Amniotic stem cell (primary cell): ENCODE measurements around the gene CREB3L2.
"Not testable (repeated sequence)": the region's sequence is repeated elsewhere in the genome, so short reads cannot be mapped to it uniquely, and the experiment has no call there.

Experiments used
- DNase-seq: peaks from one replicate; lab custom pipeline; 2025; lab: John Stamatoyannopoulos, UW

Gene CREB3L2, protein sequence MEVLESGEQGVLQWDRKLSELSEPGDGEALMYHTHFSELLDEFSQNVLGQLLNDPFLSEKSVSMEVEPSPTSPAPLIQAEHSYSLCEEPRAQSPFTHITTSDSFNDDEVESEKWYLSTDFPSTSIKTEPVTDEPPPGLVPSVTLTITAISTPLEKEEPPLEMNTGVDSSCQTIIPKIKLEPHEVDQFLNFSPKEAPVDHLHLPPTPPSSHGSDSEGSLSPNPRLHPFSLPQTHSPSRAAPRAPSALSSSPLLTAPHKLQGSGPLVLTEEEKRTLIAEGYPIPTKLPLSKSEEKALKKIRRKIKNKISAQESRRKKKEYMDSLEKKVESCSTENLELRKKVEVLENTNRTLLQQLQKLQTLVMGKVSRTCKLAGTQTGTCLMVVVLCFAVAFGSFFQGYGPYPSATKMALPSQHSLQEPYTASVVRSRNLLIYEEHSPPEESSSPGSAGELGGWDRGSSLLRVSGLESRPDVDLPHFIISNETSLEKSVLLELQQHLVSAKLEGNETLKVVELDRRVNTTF

DNA sequence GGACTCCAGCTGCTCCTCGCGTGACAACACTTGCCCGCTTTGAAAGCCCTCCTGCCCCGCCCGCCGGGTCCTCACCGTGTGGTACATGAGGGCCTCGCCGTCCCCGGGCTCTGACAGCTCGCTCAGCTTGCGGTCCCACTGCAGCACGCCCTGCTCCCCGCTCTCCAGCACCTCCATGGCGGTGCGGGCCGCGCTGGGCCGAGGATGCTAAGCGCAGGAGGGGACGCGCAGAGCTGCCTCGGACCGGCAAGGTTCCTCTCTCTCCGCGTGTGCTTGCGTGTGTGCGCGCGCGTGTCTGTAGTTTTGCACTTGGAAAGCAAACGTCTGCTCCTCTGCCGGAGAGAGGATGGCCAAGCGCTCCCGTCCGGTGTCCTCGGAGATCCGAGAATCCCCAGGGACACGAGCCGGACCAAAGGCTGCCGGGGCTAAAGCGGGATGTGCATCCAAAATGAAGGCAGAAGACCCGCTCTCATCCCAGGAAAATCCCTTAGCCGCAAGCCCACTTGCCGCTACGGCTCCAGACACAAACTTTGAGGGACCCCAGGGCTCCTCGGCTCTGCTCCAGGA is at the start of gene CREB3L2:
CREB3L2 (minus strand) TSS at position 558 of the 567 bp plus-strand sequence; CDS start at position 177, 381 bp downstream.
- no peak for DNase-seq

GRCh38 chr7:138049505-138050116 is 47.7 kb upstream of the CREB3L2 start:
- DNase-seq: no peak

GRCh38 chr7:138047907-138048306 is 46.0 kb upstream of the CREB3L2 start:
- no peak for DNase-seq

- DNase-seq: no peak
Measured at GRCh38 chr7:138044897-138045296, 43.0 kb upstream of the CREB3L2 start.

GRCh38 chr7:138040063-138040462 is 38.2 kb upstream of the CREB3L2 start:
- DNase-seq: not testable (repeated sequence)

- no peak for DNase-seq
Measured at GRCh38 chr7:138036135-138036534, 34.2 kb upstream of the CREB3L2 start.

- DNase-seq: no peak
Measured at GRCh38 chr7:138033241-138033640, 31.4 kb upstream of the CREB3L2 start.

DNA sequence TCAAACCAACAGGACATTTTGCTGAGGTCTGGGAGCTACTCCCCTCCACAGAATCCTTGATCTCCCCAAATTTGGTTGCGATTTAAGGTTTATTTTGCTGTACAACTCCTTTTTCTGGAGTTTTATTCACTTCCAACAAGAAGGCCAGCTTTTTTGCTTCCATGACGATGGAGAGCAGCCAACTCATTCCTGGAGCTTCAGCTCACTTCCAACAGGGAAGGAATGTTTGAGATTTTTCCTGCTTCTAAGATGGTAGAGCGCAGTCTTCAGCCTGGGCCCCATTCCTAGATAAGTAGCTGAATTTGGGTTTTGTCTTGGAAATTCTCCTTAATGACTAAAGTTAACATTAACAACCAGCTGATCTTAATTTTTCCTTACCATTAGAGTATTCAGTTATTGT is 30.9 kb upstream of the CREB3L2 start:
- DNase-seq: no peak

- DNase-seq: no peak
Measured at GRCh38 chr7:138032186-138032585, 30.3 kb upstream of the CREB3L2 start.

DNA sequence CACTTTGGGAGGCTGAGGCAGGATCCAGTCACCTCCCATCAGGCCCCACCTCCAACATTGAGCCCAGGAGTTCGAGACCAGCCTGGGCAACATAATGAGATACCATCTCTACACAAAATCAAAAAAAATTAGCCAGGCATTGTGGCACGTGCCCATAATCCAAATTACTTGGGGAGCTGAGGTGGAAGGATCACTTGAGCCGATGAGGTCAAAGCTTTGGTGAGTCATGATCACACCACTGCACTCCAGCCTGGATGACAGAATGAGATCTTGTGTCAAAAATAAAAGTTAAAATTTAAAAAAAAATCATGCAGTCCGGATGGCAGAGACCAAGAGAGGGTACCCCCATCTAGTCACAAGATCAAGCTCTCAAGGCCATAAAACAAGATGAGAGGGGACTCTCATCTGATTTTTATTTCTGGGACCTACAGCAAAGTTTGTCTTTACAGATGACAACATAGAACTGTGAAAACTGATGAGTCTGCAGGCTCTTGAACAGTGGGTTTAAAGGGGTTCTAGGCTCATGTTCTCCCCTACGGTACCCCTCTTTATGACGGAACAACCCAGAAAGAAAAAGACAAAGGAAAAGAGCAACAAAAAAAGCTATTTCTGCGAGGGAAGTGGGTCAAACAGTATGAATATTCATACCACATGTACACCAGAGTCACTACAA is 28.9 kb upstream of the CREB3L2 start:
- no peak for DNase-seq

GRCh38 chr7:138029941-138030340 is 28.1 kb upstream of the CREB3L2 start:
- DNase-seq: no peak

GRCh38 chr7:138029126-138029525 is 27.2 kb upstream of the CREB3L2 start:
- DNase-seq: no peak

GRCh38 chr7:138027100-138027499 is 25.2 kb upstream of the CREB3L2 start:
- no peak for DNase-seq

DNA sequence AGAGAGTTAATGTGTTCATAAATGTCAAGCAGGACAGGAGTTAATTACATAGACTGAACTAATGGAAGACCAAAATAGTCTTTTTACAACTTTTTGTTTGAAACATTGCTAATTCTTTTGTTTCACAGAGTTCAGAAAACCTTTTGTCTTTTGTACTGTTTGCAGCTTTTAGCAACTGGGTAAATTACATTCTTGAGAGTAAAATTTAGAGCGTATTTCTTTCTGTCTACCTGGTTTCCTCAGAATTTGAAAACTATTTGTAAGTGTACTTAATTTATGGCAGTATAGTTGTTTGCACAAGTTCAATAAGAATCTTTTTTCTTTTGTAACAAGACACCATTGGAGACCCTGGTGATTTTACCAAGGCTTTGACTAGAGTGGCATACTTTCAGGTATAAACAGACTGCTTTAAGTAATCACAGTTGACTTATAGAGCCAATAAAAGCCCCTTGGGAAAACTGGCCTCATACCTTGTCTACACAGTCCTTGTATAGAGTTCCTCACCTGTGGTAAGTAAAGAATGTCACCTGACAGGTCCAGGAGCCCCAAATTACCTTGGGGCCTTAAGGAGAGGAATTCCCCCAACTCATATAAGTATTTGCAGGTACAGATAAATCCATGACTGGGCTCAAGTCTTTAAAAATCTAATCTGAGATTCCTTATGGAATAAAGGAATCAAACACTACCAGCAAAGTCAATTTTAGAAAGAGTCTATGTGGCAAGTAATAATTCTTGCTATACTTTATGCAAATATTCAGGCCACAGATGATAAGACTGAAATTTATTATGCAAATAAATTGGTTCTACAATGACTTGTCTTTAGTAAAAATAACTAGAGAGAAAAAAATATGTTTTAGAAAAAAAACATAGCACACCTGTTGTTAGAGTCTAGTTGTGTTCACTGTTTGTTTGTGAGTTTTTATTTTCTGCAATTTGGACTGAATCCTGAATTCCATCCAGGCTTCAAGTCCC is 23.6 kb upstream of the CREB3L2 start:
- no peak for DNase-seq

DNA sequence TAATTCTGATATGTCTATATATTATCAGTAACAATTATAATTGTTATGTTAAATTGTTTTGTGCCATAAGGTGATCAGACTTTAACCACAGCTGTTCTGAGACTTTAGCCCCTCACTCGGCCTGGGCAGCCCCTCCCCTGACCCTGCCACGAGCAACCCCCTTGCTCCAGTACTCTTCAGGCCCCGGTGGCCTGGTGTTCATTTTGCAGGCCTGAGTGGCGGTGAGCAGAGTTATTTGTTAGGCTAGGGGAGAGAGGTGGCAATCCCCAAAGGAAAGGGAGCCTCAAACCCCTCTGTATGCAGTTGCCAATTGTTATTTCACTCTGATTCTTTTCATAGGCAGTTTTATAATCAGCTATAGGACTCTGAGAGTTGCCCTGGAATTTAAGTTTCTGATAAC is 22.9 kb upstream of the CREB3L2 start:
- no peak for DNase-seq

- no peak for DNase-seq
Measured at GRCh38 chr7:138024343-138024691, 22.4 kb upstream of the CREB3L2 start.

DNA sequence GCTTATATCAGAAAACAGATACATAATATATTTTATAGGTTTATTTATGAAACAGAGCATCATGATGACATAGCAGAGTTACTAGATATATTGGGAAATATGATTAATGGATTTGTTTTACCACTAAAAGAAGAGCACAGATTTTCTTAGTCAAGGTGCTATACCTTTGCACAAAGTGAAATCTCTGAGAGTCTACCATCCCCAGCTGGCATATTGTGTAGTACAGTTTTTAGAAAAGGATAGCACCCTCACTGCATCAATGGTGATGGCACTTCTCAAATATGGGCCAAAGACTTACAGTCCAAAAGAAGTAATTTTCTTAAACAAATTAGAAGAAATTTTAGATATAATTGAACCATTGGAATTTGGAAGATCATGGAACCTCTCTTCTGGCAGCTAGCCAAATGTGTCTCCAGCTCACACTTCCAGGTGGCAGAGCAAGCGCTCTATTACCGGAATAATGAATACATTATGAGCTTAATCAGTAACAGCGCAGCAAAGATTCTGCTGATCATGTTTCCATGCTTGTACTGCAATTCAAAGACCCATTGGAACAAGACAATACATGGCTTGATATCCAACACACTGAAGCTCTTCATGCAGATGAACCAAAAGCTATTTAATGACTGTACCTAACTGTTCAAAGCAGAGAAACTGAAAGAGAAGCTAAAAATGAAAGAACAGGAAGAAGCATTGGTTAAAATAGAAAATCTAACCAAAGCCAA is 21.9 kb upstream of the CREB3L2 start:
- no peak for DNase-seq

DNA sequence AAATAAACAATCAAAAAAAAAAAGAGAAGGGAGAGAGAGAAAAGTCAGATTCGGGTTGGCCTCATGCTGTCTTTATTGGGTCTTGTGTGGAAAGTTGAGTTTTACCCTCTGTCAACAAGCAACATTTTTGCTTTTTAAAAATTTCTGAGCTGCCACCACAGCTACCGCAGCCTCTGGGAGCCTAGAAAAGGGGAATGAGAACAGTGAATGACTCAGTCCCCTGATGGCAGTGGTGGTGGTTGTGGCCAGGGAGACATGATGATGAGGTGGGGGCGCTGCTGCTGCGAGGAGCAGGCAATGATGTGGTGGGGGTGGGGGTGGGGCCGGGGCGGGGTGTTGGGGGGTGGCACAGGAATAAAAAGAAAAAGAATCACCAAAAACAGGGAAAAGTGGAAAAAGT is 20.0 kb upstream of the CREB3L2 start:
- no peak for DNase-seq

DNA sequence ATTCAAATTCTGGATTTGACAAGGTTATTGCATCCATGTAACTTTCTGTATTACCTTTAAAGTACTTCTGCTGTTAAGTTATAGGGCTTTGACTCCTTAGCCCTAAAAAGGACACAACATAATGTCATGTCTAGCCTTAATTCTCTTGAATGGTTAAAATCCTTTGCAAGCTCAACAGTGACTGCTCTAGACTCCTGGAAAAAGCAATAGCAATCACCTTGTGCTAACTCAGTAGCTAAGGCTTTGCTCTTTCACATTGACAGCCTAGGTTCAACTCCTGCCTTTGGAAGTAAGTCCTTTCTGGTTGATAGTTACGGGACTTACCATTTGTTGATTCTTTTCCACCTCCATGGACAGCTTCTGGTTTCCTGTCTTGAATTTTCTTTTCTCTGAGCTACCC is 16.1 kb upstream of the CREB3L2 start:
- no peak for DNase-seq

GRCh38 chr7:138015096-138015495 is 13.2 kb upstream of the CREB3L2 start:
- no peak for DNase-seq

DNA sequence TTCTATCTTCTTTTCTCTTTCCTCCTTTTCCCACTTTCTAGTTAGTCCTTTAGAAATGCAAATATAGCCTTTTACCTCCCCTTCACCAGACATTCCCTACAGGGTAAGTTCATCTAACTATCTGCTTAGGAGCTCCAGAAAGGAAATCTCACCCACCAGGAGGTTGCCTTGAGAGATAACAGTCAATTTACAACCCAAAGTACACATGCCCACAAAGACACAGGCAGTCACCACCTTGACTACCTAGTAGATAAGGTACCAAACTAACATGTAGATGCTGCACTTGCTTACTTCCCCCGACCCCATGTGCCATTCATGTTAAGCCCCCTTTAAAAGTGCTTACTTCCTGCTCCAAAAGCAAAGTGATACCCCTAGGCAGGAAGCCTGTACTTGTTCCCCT is 12.8 kb upstream of the CREB3L2 start:
- no peak for DNase-seq
